Measurements from ENCODE around the gene PNMA6A.
A peak's percentile ranks its signal among the peaks of the same experiment; 100 is the strongest.
"Not testable (repeated sequence)": the region's sequence is repeated elsewhere in the genome, so short reads cannot be mapped to it uniquely, and the experiment has no call there.

The PNMA6A gene

GRCh38 chrX:153077437-153078135, 5.3 kb downstream of the PNMA6A start:
- not testable (repeated sequence) for FAIRE-seq

GRCh38 chrX:153083238-153083923, 11.1 kb downstream of the PNMA6A start:
- FAIRE-seq: not testable (repeated sequence)

GRCh38 chrX:153102418-153102817, 30.2 kb downstream of the PNMA6A start:
- FAIRE-seq: no peak

GRCh38 chrX:153104959-153105358, 32.7 kb downstream of the PNMA6A start:
- not testable (repeated sequence) for FAIRE-seq

GRCh38 chrX:153106092-153106801, 34.0 kb downstream of the PNMA6A start:
- peak; percentile 85 for FAIRE-seq

GRCh38 chrX:153110735-153111134, 38.5 kb downstream of the PNMA6A start:
- FAIRE-seq: not testable (repeated sequence)

- FAIRE-seq: not testable (repeated sequence)
These were observed 41.6 kb downstream of the PNMA6A start for GRCh38 chrX:153113851-153114250.

- FAIRE-seq: not testable (repeated sequence)
These were observed 45.5 kb downstream of the PNMA6A start for GRCh38 chrX:153117754-153118153.

- FAIRE-seq: not testable (repeated sequence)
These were observed 48.0 kb downstream of the PNMA6A start for GRCh38 chrX:153120230-153120629.

- FAIRE-seq: not testable (repeated sequence)
These were observed 51.2 kb downstream of the PNMA6A start for GRCh38 chrX:153123468-153123867.

All from islet of Langerhans (tissue), 1 donor.